HG03060 (cell line): ENCODE results near the gene DOK7.

Source experiments
- ATAC-seq: cut with Tn5 transposase; IDR thresholded peaks from one replicate; pipeline ENCODE4 v1.9.1; 2021; ENCODE audit warnings: low read depth, moderate number of reproducible peaks; ENCODE audit not compliant: unreplicated experiment

The DOK7 gene

GRCh38 chr4:3462790-3463415, at the start of gene DOK7:
Gene DOK7, plus strand, starts transcription at chr4:3463306. Its CDS starts 70 bp downstream, at chr4:3463376.
- ATAC-seq = no peak

GRCh38 chr4:3413675-3414420, 49.3 kb upstream of the DOK7 start:
- no peak for ATAC-seq

GRCh38 chr4:3414421-3415279, 48.5 kb upstream of the DOK7 start:
- no peak for ATAC-seq

- no peak for ATAC-seq
Observed at GRCh38 chr4:3415471-3416141, 47.5 kb upstream of the DOK7 start.

- ATAC-seq = no peak
Observed at GRCh38 chr4:3416270-3416669, 46.8 kb upstream of the DOK7 start.

- ATAC-seq = no peak
Observed at GRCh38 chr4:3416821-3417221, 46.3 kb upstream of the DOK7 start.

- ATAC-seq = no peak
Observed at GRCh38 chr4:3417448-3417847, 45.7 kb upstream of the DOK7 start.

GRCh38 chr4:3418029-3418762, 44.9 kb upstream of the DOK7 start:
- ATAC-seq = no peak

- no peak for ATAC-seq
Observed at GRCh38 chr4:3419836-3420605, 43.1 kb upstream of the DOK7 start.

GRCh38 chr4:3420606-3420955, 42.5 kb upstream of the DOK7 start:
- no peak for ATAC-seq

- ATAC-seq = no peak
Observed at GRCh38 chr4:3420956-3421355, 42.1 kb upstream of the DOK7 start.

- no peak for ATAC-seq
Observed at GRCh38 chr4:3421470-3421869, 41.6 kb upstream of the DOK7 start.

- ATAC-seq = no peak
Observed at GRCh38 chr4:3422241-3422801, 40.8 kb upstream of the DOK7 start.

- ATAC-seq = no peak
Observed at GRCh38 chr4:3422808-3423297, 40.3 kb upstream of the DOK7 start.

GRCh38 chr4:3423406-3423805, 39.7 kb upstream of the DOK7 start:
- no peak for ATAC-seq

GRCh38 chr4:3423952-3424351, 39.2 kb upstream of the DOK7 start:
- ATAC-seq = no peak

- ATAC-seq = no peak
Observed at GRCh38 chr4:3424522-3425095, 38.5 kb upstream of the DOK7 start.

GRCh38 chr4:3426465-3427133, 36.5 kb upstream of the DOK7 start:
- no peak for ATAC-seq
